Osteoblast (primary cell): ENCODE measurements around the gene GZMA. TPM values are rescaled to one million over a fixed set of nuclear protein-coding genes. Genes with fewer than 3 reads are reported as not detected.
"Not testable (repeated sequence)": the region's sequence is repeated elsewhere in the genome, so short reads cannot be mapped to it uniquely, and the experiment has no call there.

Source experiments
- DNase-seq: peaks from one replicate; pipeline ENCODE4 v3.0.0; 2011; ENCODE audit warnings: low spot score, mixed read lengths; ENCODE audit not compliant: insufficient read length; ENCODE audit errors: missing footprints
- H2AFZ ChIP-seq: 2 replicates; pipeline ENCODE4 v1.6.0; 2011; ENCODE audit warnings: mild to moderate bottlenecking, low read length
- H3K27ac ChIP-seq: 2 replicates; pipeline ENCODE4 v1.5.1; 2011; ENCODE audit warnings: mild to moderate bottlenecking, low read depth, low read length, moderate library complexity
- H3K27me3 ChIP-seq: 2 replicates; pipeline ENCODE4 v1.6.0; 2012; ENCODE audit warnings: mild to moderate bottlenecking, control low read depth, inconsistent platforms, low read length, moderate library complexity; ENCODE audit not compliant: insufficient read depth
- H3K36me3 ChIP-seq: 2 replicates; pipeline ENCODE4 v1.5.1; 2011; ENCODE audit warnings: mild to moderate bottlenecking, low read length, control low read depth, moderate library complexity; ENCODE audit not compliant: insufficient read depth
- H3K4me1 ChIP-seq: 2 replicates; pipeline ENCODE4 v1.5.1; 2011; ENCODE audit warnings: mild to moderate bottlenecking, low read length, control low read depth, moderate library complexity; ENCODE audit not compliant: insufficient read depth
- H3K4me2 ChIP-seq: 2 replicates; pipeline ENCODE4 v1.6.0; 2011; ENCODE audit warnings: mild to moderate bottlenecking, low read length; ENCODE audit not compliant: insufficient read depth
- H3K4me3 ChIP-seq: fragments of 200-600 bp; sonication (generic); 3 replicates; pipeline ENCODE4 v1.5.1; 2012; ENCODE audit warnings: mild to moderate bottlenecking, low read length, inconsistent platforms; ENCODE audit not compliant: insufficient read depth
- H3K79me2 ChIP-seq: 2 replicates; pipeline ENCODE4 v1.6.0; 2012; ENCODE audit warnings: mild to moderate bottlenecking, low read length, control low read depth, inconsistent platforms; ENCODE audit not compliant: insufficient read depth
- H3K9me3 ChIP-seq: 2 replicates; pipeline ENCODE4 v1.5.1; 2011; ENCODE audit warnings: low read depth, low read length, control low read depth
- H4K20me1 ChIP-seq: 2 replicates; pipeline ENCODE4 v1.6.0; 2012; ENCODE audit warnings: mild to moderate bottlenecking, low read length, control low read depth; ENCODE audit not compliant: insufficient read depth
- CTCF ChIP-seq: IDR thresholded peaks from 2 replicates; pipeline ENCODE4 v1.5.1; 2011; ENCODE audit warnings: mild to moderate bottlenecking, low read depth, low read length, moderate library complexity; ENCODE audit errors: extremely low read depth
- total RNA-seq: library from RNA; depleted of rRNA; stranded (reverse); fragments of >200 nt; gene quantifications from 2 replicates; pipeline ENCODE4 v1.2.3, GENCODE V29; 2012

GZMA gene
- total RNA-seq, 1 donor: not detected

GRCh38 chr5:55096182-55096581, 6.3 kb upstream of the GZMA start:
- Histone ChIP-seq H3K27ac (no peak overlapping the region), H3K4me3 (no peak overlapping the region), H4K20me1 (no peaks in the 10 kb centered on the region), H3K4me2 (no peak overlapping the region), H3K79me2 (no peaks in the 10 kb centered on the region), H3K27me3 (no peaks in the 10 kb centered on the region), H3K36me3 (no peaks in the 10 kb centered on the region), H2AFZ (no peak overlapping the region), H3K9me3 (no peaks in the 10 kb centered on the region), H3K4me1 (no peaks in the 10 kb centered on the region)
- no peak for DNase-seq
- TF ChIP-seq CTCF: no peak

GRCh38 chr5:55096861-55097260, 5.6 kb upstream of the GZMA start:
- H2AFZ ChIP-seq: no peak overlapping the region
- H3K4me2 ChIP-seq: no peak overlapping the region
- no peak overlapping the region for H3K27ac ChIP-seq
- no peak overlapping the region for H3K4me3 ChIP-seq
- DNase-seq: no peak
- no peaks in the 10 kb centered on the region for H3K79me2 ChIP-seq
- H3K27me3 ChIP-seq: no peaks in the 10 kb centered on the region
- H4K20me1 ChIP-seq: no peaks in the 10 kb centered on the region
- no peaks in the 10 kb centered on the region for H3K36me3 ChIP-seq
- no peak for TF ChIP-seq CTCF
- H3K9me3 ChIP-seq: no peaks in the 10 kb centered on the region
- H3K4me1 ChIP-seq: no peaks in the 10 kb centered on the region

GRCh38 chr5:55101148-55101547, 1.3 kb upstream of the GZMA start:
- H3K4me1 ChIP-seq, H3K4me2 ChIP-seq, H3K9me3 ChIP-seq: not testable (repeated sequence)

GRCh38 chr5:55101556-55102276, 730 bp upstream of the GZMA start:
- Histone ChIP-seq H3K4me1 (no peaks in the 10 kb centered on the region), H3K27ac (no peak overlapping the region), H3K4me3 (no peak overlapping the region), H2AFZ (no peak overlapping the region), H3K4me2 (no peak overlapping the region), H3K9me3 (no peaks in the 10 kb centered on the region), H3K36me3 (no peaks in the 10 kb centered on the region), H3K79me2 (no peaks in the 10 kb centered on the region), H3K27me3 (no peaks in the 10 kb centered on the region), H4K20me1 (no peaks in the 10 kb centered on the region)
- no peak for TF ChIP-seq CTCF
- no peak for DNase-seq

More at GRCh38 chr5:55101148-55101547, 1.3 kb upstream of the GZMA start:
- not testable (repeated sequence) for H3K79me2 ChIP-seq, H4K20me1 ChIP-seq, H3K36me3 ChIP-seq, DNase-seq, H3K27ac ChIP-seq, H3K4me3 ChIP-seq, H3K27me3 ChIP-seq, H2AFZ ChIP-seq
